CD4-positive, alpha-beta T cell treated with Interleukin-6 for 4 hours (primary cell): ENCODE data around the gene RGPD6.
"Not testable (repeated sequence)": the region's sequence is repeated elsewhere in the genome, so short reads cannot be mapped to it uniquely, and the experiment has no call there.

Experiments used
- DNase-seq: peaks from one replicate; pipeline ENCODE4 v3.0.0-alpha.2; 2020; ENCODE audit warnings: mixed read lengths

The RGPD6 gene

DNA sequence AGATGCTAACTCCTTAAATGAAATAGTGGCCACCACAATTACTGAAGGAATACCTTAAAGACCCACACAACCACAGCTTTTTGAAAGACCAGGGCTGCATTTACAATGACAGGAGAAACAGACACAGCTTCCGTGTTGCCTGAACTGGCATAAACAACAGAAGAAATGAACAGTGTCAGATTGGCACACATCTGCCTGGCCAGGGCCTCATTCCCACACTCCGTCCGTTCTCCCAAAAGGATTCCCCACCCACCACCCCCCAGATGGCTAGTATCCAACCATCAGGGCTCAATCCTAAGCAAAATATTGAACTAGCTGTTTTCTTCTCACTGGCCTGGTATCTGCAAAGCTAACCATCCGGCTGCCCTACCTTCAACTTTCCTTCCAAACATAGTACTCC lies 96.9 kb downstream of the RGPD6 start:
- DNase-seq = not testable (repeated sequence)

DNA sequence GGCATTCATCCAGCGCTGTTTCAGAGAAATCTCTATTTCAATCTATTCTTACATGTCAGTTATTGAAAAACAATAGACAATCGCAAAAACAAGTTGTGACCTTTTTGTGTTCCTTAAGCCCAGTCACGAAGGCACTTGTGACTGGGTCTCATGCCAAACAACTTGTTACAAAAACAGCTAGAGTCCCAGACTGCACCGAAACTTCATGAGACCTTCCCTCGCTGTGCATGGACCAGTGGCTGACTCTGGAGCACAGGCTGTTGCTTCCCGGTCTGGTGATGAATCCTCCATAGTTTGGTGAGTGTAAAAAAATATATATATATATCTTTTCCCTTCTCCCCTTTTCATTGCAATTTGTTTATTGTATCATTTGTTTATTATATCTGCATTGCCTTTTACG lies 99.7 kb downstream of the RGPD6 start:
- DNase-seq = not testable (repeated sequence)

DNA sequence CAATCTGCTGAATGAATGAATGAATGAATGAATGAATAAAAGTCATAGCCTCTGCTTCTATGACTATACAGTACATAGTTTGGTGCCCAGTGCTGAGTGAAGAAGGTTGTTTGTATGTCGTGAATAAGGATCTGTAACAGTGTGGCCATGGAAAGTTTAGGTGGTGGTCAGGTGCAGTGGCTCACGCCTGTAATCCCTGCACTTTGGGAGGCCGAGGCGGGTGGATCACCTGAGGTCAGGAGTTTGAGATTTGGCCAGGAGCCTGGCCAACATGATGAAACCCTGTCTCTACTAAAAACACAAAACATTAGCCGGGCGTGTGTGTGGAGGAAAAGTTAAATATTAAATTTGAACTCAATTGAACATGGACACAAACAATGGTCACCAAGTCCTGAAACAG lies 100.1 kb downstream of the RGPD6 start:
- DNase-seq = not testable (repeated sequence)

- DNase-seq = not testable (repeated sequence)
Measured at GRCh38 chr2:110475627-110476359, 101.2 kb downstream of the RGPD6 start.

GRCh38 chr2:110474898-110475297 lies 102.1 kb downstream of the RGPD6 start:
- not testable (repeated sequence) for DNase-seq

DNA sequence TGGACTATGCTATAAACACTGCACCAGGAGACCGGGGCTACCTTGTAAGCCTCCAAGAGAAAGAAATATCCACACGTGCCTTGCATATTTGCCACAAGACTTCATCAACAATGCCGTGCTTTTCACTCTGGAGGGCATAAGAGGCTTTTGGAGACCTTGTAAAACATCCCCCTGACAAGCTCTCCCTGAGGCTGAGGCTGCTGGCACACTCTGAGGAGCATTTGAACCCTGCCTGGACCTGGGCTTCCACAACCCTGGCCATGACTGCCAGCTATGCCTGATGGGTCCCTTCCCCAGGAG lies 104.0 kb downstream of the RGPD6 start:
- not testable (repeated sequence) for DNase-seq

DNA sequence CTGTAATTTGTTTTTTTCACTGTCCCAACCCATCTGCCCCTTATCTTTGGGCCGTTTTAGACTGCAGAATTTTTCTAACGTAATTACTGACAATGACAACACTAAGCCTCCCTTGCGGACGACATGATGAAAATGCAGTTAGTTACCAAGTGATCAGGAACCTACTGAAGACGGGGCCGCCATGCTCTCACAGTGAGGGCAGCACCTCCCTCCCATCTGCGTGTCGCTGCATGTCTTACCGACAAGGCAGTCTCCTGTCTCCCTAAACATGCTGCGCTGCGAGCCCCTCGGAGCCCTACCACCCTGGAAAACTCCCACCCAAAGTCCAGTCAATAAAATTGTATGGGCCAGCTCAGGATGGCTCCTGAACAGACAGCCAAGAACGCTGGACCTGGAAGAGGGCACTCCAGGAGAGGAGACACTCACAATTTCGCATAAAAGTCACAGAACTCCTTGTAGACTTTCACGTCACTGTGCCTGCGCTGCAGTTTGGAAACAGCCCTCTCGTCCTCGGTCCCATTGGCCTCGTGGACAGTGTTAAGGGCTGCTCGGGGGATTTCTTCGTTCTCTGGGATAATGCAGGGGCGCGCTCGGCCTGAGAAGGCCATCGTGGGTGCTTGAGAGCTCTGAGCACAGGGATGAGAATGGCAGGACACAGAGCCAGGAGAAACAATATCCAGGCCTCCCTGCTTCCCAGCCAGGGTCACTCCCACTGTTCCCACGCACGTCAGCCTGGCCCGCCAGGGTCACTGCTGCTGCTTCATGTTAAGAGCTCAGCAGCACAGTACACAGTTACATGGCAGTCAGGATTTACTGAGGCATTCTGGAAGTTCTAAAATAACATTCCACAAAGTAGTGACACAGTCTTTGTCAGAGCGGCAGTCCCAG lies 104.6 kb downstream of the RGPD6 start, which contains the start of gene LIMS4:
Gene LIMS4 (minus strand): TSS at position 646 of the 888 bp plus-strand sequence. CDS start 38 bp downstream, at position 608.
- DNase-seq = not testable (repeated sequence)

GRCh38 chr2:110468921-110469320 lies 108.1 kb downstream of the RGPD6 start:
- not testable (repeated sequence) for DNase-seq

DNA sequence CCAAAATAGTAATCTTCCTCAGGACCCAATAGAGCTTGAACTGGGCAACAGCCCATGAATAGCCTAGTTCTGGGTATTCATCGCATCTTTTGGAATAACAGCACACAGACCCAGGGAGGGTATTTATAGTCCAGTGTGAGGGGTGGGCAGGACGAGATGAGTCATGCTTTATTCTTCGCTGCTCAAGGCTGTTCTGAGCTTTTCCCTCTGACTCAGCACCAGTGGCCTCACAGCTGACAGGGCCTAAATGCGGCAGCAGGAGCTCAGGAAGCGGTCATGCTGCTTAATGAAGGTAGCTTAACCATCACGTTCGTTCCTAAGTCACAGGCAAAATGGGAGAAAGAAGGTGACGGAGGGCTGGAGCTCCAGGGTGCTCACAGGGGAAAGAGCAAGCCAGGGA lies 111.7 kb downstream of the RGPD6 start:
- DNase-seq = not testable (repeated sequence)
